SU-DHL-6 (cell line): ENCODE results near the gene KAT2B.

Experiments used
- H2AFZ ChIP-seq: fragments of 200-600 bp; sonication (generic); 2 replicates; pipeline ENCODE4 v1.6.1; 2014; ENCODE audit warnings: low read depth, mild to moderate bottlenecking, moderate library complexity, mixed read lengths, antibody characterized with exemption, low read length; ENCODE audit not compliant: severe bottlenecking
- H3F3A ChIP-seq: fragments of 200-600 bp; shearing (Covaris generic); 2 replicates; pipeline ENCODE4 v1.6.0; 2016; ENCODE audit warnings: antibody characterized with exemption, mild to moderate bottlenecking; ENCODE audit not compliant: insufficient read depth
- H3K27ac ChIP-seq: fragments of 200-600 bp; sonication (generic); 2 replicates; pipeline ENCODE4 v1.5.1; 2016; ENCODE audit warnings: low read depth, mild to moderate bottlenecking, low read length, moderate library complexity, mixed read lengths
- H3K27me3 ChIP-seq: fragments of 200-600 bp; sonication (generic), shearing (Covaris generic); 2 replicates; pipeline ENCODE4 v1.6.0; 2014; ENCODE audit warnings: mild to moderate bottlenecking, low read length
- H3K36me3 ChIP-seq: fragments of 200-600 bp; sonication (generic); 2 replicates; pipeline ENCODE4 v1.6.1; 2014; ENCODE audit warnings: mild to moderate bottlenecking, low read length, mixed read lengths
- H3K4me2 ChIP-seq: fragments of 300-600, 200-600 bp; shearing (Covaris generic), sonication (generic); 2 replicates; pipeline ENCODE4 v1.6.0; 2014; ENCODE audit warnings: low read length, low read depth, mild to moderate bottlenecking; ENCODE audit not compliant: poor library complexity, severe bottlenecking
- H3K4me3 ChIP-seq: fragments of 200-600 bp; sonication (generic); 2 replicates; pipeline ENCODE4 v1.5.1; 2014; ENCODE audit warnings: antibody characterized with exemption, low read length, mild to moderate bottlenecking, mixed read lengths; ENCODE audit not compliant: insufficient read depth, poor library complexity, severe bottlenecking
- H3K79me2 ChIP-seq: fragments of 200-600 bp; sonication (generic); 2 replicates; pipeline ENCODE4 v1.6.1; 2014; ENCODE audit warnings: mild to moderate bottlenecking, low read length, moderate library complexity; ENCODE audit not compliant: insufficient read depth
- H3K9ac ChIP-seq: fragments of 200-600 bp; sonication (generic); 2 replicates; pipeline ENCODE4 v1.7.0; 2014; ENCODE audit warnings: mild to moderate bottlenecking, low read length
- H3K9me2 ChIP-seq: fragments of 200-600 bp; sonication (generic); replicated peaks from 2 replicates; pipeline ENCODE4 v1.6.1; 2014; ENCODE audit warnings: low read length; ENCODE audit not compliant: insufficient read depth
- H3K9me3 ChIP-seq: fragments of 200-600 bp; sonication (generic); 2 replicates; pipeline ENCODE4 v1.6.1; 2014; ENCODE audit warnings: low read length, mixed read lengths; ENCODE audit not compliant: insufficient read depth
- H4K20me1 ChIP-seq: fragments of 200-600 bp; sonication (generic); 2 replicates; pipeline ENCODE4 v1.6.1; 2014; ENCODE audit warnings: low read depth, mild to moderate bottlenecking, antibody characterized with exemption, low read length, moderate library complexity, mixed read lengths
- EZH2phosphoT487 ChIP-seq: fragments of 200-600 bp; sonication (generic), shearing (Covaris generic); conservative IDR thresholded peaks from 2 replicates; pipeline ENCODE4 v1.6.1; 2018; ENCODE audit warnings: mild to moderate bottlenecking, antibody characterized with exemption, low read length, moderate library complexity, mixed read lengths
- TF ChIP-seq, protein P1 (sequence below): fragments of 200-600 bp; sonication (generic); IDR thresholded peaks from one replicate; pipeline ENCODE4 v1.5.1; 2017; ENCODE audit warnings: antibody characterized with exemption, mild to moderate bottlenecking, low read length, moderate library complexity; ENCODE audit not compliant: insufficient read depth, poor library complexity, severe bottlenecking

Gene KAT2B

DNA sequence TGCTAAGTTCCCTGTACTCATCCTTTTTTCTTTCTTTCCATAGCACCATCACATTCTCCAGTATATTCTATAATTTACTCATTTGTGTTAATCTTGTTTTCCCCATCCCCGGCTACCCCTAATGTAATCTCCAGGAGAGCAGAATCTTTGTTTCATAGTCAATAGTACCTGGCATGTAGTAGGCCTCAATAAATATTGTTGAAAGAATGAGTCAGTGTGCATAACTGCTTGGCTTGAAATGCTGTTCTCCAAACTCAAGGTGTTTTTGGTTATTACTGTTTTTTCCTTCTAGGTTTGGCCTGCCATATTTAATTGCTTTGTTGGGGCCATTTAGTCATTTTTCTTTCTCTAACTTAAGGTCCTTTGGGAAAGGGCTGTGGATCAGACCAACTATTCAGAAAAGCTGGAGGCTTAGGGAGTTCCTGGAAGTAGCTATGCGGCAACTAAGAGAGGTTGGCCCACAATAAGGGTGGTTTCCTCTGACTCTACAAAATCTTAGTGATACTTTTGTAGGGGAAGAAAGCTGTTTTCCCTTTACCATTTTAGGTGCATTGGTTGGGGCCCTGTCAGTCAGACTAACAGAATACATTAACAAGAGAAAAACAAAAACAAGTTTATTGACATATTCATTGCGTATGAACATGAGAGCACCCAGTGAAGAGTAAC lies 28.4 kb downstream of the KAT2B start:
- TF ChIP-seq, protein P1, sequence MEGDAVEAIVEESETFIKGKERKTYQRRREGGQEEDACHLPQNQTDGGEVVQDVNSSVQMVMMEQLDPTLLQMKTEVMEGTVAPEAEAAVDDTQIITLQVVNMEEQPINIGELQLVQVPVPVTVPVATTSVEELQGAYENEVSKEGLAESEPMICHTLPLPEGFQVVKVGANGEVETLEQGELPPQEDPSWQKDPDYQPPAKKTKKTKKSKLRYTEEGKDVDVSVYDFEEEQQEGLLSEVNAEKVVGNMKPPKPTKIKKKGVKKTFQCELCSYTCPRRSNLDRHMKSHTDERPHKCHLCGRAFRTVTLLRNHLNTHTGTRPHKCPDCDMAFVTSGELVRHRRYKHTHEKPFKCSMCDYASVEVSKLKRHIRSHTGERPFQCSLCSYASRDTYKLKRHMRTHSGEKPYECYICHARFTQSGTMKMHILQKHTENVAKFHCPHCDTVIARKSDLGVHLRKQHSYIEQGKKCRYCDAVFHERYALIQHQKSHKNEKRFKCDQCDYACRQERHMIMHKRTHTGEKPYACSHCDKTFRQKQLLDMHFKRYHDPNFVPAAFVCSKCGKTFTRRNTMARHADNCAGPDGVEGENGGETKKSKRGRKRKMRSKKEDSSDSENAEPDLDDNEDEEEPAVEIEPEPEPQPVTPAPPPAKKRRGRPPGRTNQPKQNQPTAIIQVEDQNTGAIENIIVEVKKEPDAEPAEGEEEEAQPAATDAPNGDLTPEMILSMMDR = no peak
- TF ChIP-seq EZH2phosphoT487 = no peak
- no peaks in the 10 kb centered on the region for H3K9me3 ChIP-seq
- no peaks in the 10 kb centered on the region; the same call in 1 of the 2 replicates for H4K20me1 ChIP-seq
- no peak overlapping the region for H3K27ac ChIP-seq
- H3K27me3 ChIP-seq = no peaks in the 10 kb centered on the region
- H3K4me3 ChIP-seq = no peak overlapping the region
- H3K36me3 ChIP-seq = no peaks in the 10 kb centered on the region; the same call in 1 of the 2 replicates
- H2AFZ ChIP-seq = no peak overlapping the region
- H3K9me2 ChIP-seq = no peaks in the 10 kb centered on the region
- H3K9ac ChIP-seq = no peak overlapping the region
- no peak overlapping the region for H3K4me2 ChIP-seq
- no peaks in the 10 kb centered on the region for H3F3A ChIP-seq
- peaks cover 64% of the 10 kb centered on the region for H3K79me2 ChIP-seq

GRCh38 chr3:20069178-20069532 lies 28.9 kb downstream of the KAT2B start:
- Histone ChIP-seq H3K79me2 (peaks cover 59% of the 10 kb centered on the region), H4K20me1 (no peaks in the 10 kb centered on the region; the same call in 1 of the 2 replicates), H3K27ac (no peak overlapping the region), H3K9ac (no peak overlapping the region), H3K4me2 (no peak overlapping the region), H3K9me3 (no peaks in the 10 kb centered on the region), H3K9me2 (no peaks in the 10 kb centered on the region), H2AFZ (no peak overlapping the region), H3F3A (peaks cover 2% of the 10 kb centered on the region; the same call in 1 of the 2 replicates), H3K36me3 (no peaks in the 10 kb centered on the region; the same call in 1 of the 2 replicates), H3K4me3 (no peak overlapping the region), H3K27me3 (no peaks in the 10 kb centered on the region)
- no peak for TF ChIP-seq EZH2phosphoT487
- TF ChIP-seq, protein P1 = no peak

GRCh38 chr3:20071175-20071574 lies 30.9 kb downstream of the KAT2B start:
- no peaks in the 10 kb centered on the region for H4K20me1 ChIP-seq
- H3K27me3 ChIP-seq = no peaks in the 10 kb centered on the region
- no peak overlapping the region for H3K9ac ChIP-seq
- H3K36me3 ChIP-seq = no peaks in the 10 kb centered on the region; the same call in 1 of the 2 replicates
- no peak overlapping the region for H2AFZ ChIP-seq
- H3F3A ChIP-seq = peaks cover 3% of the 10 kb centered on the region; the same call in 1 of the 2 replicates
- peaks cover 39% of the 10 kb centered on the region for H3K79me2 ChIP-seq
- H3K4me2 ChIP-seq = no peak overlapping the region
- no peaks in the 10 kb centered on the region for H3K9me3 ChIP-seq
- H3K27ac ChIP-seq = no peak overlapping the region
- no peaks in the 10 kb centered on the region for H3K9me2 ChIP-seq
- TF ChIP-seq EZH2phosphoT487 = no peak
- TF ChIP-seq, protein P1 = no peak
- no peak overlapping the region for H3K4me3 ChIP-seq
